A375 (cell line): ENCODE results near the gene POSTN. TPM values are rescaled to one million over a fixed set of nuclear protein-coding genes. Genes with fewer than 3 reads are reported as not detected.

Experiments used
- total RNA-seq: library from RNA; depleted of rRNA; stranded (reverse); fragments of >200 nt; shearing (Covaris generic); gene quantifications from 2 replicates; pipeline ENCODE4 v1.2.3, GENCODE V29; 2014; rRNA removed

Gene POSTN
- total RNA-seq, result 0.57 and 1.6 TPM in 2 replicates

GRCh38 chr13:37598597-37598996 lies at the start of gene POSTN:
TSS of gene POSTN (minus strand) at chr13:37598768. CDS start at chr13:37598726, 42 bp downstream.

